GM12892 (cell line): ENCODE data around the gene IMMP2L.

Experiments used
- POLR2A ChIP-seq: IDR thresholded peaks from 2 replicates; pipeline ENCODE4 v1.6.1; 2011; ENCODE audit warnings: low read depth, low read length, control low read depth
- POLR2AphosphoS5 ChIP-seq: IDR thresholded peaks from 2 replicates; pipeline ENCODE4 v1.6.1; 2011; ENCODE audit warnings: low read depth, low read length, control low read depth
- TAF1 ChIP-seq: IDR thresholded peaks from 2 replicates; pipeline ENCODE4 v1.6.1; 2011; ENCODE audit warnings: low read depth, mild to moderate bottlenecking, control low read depth, low read length, borderline replicate concordance

GRCh38 chr7:111370002-111370401 lies 192.3 kb downstream of the IMMP2L start:
- TF ChIP-seq POLR2AphosphoS5: no peak
- no peak for TF ChIP-seq TAF1
- no peak for TF ChIP-seq POLR2A
